Measurements from ENCODE around the gene SEL1L2.

The SEL1L2 gene

DNA sequence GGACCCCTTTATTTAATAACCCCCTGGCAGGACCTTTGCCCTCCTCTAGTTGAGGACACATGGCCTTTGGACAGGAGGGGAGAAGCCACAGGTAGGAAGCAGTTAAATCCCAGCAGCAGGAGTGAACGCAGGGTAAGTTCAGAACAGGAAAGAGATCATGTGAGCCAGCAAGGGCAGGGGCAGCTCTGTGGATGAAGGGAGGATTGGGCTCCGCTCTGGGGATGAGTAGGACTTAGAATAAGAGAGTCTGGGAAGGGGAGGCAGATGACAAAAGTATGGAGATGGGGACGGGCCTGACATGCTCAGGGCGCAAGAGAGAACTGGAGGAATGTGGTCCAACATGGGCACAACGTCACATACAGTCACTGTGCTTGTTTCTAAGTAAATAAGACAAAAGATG, 116.6 kb downstream of the SEL1L2 start:
- in situ Hi-C loops (cut with MboI; ENCODE audit: low sequenced_read_pairs) = no loop called here

DNA sequence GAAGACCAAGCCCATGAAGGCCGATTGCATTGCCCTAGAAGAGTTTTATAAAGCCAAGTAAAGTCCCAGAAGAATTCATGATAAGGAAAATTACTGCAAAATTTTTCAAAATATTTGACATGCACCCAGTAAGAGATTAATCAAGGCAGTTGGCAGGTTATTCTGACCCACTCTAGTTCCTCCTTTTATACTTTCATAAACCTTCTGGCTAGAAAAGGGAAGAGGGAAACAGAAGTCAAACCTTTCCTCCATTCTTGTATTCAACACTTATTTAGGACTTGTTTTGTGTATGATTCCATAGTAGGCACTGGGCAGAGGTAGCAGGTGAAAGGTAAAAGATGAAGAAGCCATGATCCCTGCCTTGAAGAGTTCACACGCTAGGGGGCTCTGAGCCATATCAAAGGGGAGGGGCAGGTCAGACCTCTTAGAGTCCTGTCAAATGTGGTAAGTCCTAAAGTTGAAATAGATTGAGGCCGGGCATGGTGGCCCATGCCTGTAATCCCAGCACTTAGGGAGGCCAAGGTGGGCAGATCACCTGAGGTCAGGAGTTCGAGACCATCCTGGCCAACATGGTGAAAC, 120.2 kb downstream of the SEL1L2 start:
- in situ Hi-C loops (cut with MboI; ENCODE audit: low sequenced_read_pairs) = no loop called here

- in situ Hi-C loops (cut with MboI; ENCODE audit: low sequenced_read_pairs) = no loop called here
These were observed 122.1 kb downstream of the SEL1L2 start for GRCh38 chr20:13868331-13868730.

DNA sequence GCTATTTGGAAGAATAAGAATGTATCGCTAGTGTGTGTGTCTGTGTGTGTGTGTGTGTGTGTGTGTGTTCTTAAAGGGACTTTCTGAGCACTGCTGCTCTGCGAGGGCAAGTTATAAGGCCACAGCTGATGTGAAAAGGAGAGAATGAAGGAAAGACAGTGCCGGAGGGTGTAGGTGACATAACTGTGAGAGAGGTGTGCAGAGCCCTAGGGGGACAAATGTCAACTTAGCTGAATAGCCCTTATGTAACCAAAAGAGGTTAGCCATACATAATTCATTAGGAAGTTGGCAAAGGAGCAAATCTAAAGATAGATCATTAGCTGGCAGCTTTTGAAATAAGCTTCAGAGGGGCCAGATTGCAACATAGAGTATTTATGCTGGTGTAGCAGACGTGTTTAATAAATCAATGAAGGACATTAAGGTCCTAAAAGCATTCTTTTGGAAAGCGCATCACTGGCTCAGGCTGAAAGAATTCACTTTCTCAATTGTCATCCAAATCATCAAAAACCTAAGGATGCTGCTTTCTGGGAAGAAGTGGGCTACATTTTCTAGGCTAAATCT, 124.5 kb downstream of the SEL1L2 start:
- in situ Hi-C loops (cut with MboI; ENCODE audit: low sequenced_read_pairs) = no loop called here

GRCh38 chr20:13865156-13865555, 125.3 kb downstream of the SEL1L2 start:
- in situ Hi-C loops (cut with MboI; ENCODE audit: low sequenced_read_pairs) = no loop called here

DNA sequence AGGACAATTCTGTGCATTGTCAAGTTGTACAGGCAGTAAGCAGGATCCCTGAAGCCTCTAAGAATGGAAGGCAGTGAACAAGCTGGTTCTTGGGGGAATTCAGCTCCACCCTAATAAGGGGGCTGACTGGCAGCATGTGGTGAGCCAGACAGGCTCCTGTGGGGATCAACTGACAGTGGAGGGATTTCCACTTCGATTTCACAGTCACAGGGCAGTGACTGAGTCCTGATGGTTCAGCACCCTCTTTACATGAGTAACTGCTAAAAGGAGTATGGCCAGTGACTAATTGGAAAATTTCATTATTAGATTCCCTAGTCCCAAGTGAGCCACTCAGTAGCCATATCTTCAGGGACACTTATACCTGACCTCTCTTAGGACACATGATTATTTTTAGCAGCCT, 127.2 kb downstream of the SEL1L2 start:
- in situ Hi-C loops (cut with MboI; ENCODE audit: low sequenced_read_pairs) = no loop called here

GRCh38 chr20:13862245-13862644, 128.2 kb downstream of the SEL1L2 start:
- in situ Hi-C loops (cut with MboI; ENCODE audit: low sequenced_read_pairs) = no loop called here

- in situ Hi-C loops (cut with MboI; ENCODE audit: low sequenced_read_pairs) = no loop called here
These were observed 131.5 kb downstream of the SEL1L2 start for GRCh38 chr20:13858871-13859270.

- in situ Hi-C loops (cut with MboI; ENCODE audit: low sequenced_read_pairs) = no loop called here
These were observed 132.0 kb downstream of the SEL1L2 start for GRCh38 chr20:13858439-13858838.

DNA sequence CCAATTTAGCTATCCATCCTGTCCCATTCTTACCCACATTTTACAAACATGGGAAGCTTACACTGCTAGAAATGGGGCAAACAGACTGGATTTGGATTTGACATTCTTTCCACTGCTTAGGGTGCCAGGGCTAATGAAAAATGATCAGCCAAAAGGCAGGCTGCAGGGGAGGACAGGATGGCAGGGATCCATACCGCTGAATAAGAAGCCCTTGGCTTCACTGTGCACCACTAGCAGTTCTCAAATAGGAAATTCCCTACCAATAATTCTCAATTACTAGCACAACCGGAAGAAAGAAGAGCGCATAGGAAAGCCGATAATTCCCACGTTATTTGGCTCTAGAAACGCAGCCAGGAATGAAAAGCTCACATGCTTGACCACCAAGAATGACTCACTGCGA, 132.5 kb downstream of the SEL1L2 start:
- in situ Hi-C loops (cut with MboI; ENCODE audit: low sequenced_read_pairs) = no loop called here

DNA sequence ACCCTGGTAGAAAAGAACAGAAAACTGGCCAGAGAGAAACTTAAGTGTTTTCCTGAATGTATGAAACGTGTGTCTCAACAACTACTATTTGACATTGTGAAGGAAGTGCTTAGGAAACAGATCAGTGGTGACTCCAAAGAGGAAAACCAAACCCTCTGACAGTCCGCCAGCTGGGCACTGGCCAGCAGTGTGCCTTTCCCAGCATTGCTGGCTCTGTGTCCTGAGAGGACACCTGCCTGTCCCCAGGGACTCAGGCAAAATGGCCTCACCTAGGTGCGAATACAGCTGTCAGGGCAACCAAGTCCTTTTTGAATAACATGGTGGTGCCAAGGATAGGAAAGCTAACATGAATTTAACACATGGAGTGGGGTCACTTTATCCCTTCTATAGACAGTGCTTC, 133.1 kb downstream of the SEL1L2 start:
- in situ Hi-C loops (cut with MboI; ENCODE audit: low sequenced_read_pairs) = no loop called here

- in situ Hi-C loops (cut with MboI; ENCODE audit: low sequenced_read_pairs) = no loop called here
These were observed 134.1 kb downstream of the SEL1L2 start for GRCh38 chr20:13856354-13856753.

GRCh38 chr20:13855613-13856012, 134.8 kb downstream of the SEL1L2 start:
- in situ Hi-C loops (cut with MboI; ENCODE audit: low sequenced_read_pairs) = no loop called here

GRCh38 chr20:13852306-13852705, 138.1 kb downstream of the SEL1L2 start:
- in situ Hi-C loops (cut with MboI; ENCODE audit: low sequenced_read_pairs) = no loop called here

DNA sequence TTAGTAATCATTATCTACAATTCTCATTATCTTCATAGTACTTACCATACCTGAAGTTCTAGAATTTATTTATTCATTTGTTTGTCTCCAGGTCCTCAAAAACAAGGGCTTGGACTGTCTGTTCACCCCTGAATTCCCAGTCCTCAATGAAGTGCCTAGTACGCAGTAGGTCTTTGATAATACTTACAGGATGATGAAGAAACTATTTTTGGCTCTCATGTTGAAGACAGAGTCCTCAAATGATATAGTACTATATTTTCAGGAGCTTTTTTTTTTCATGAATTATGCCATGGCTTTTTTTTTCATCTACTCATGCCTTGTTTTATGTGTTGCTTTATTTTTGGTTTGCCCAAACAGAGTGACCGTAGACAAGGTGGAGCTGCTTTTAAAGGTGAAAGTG, 139.1 kb downstream of the SEL1L2 start:
- in situ Hi-C loops (cut with MboI; ENCODE audit: low sequenced_read_pairs) = no loop called here

- in situ Hi-C loops (cut with MboI; ENCODE audit: low sequenced_read_pairs) = no loop called here
These were observed 146.1 kb downstream of the SEL1L2 start for GRCh38 chr20:13844296-13844695.

GRCh38 chr20:13841206-13841605, 149.2 kb downstream of the SEL1L2 start:
- in situ Hi-C loops (cut with MboI; ENCODE audit: low sequenced_read_pairs) = no loop called here

- in situ Hi-C loops (cut with MboI; ENCODE audit: low sequenced_read_pairs) = no loop called here
These were observed 150.3 kb downstream of the SEL1L2 start for GRCh38 chr20:13840093-13840465.

GRCh38 chr20:13839421-13840092, 150.9 kb downstream of the SEL1L2 start:
- in situ Hi-C loops (cut with MboI; ENCODE audit: low sequenced_read_pairs) = no loop called here

- in situ Hi-C loops (cut with MboI; ENCODE audit: low sequenced_read_pairs) = no loop called here
These were observed 151.8 kb downstream of the SEL1L2 start for GRCh38 chr20:13838664-13839063.

GRCh38 chr20:13831476-13831875, 158.9 kb downstream of the SEL1L2 start:
- in situ Hi-C loops (cut with MboI; ENCODE audit: low sequenced_read_pairs) = no loop called here

DNA sequence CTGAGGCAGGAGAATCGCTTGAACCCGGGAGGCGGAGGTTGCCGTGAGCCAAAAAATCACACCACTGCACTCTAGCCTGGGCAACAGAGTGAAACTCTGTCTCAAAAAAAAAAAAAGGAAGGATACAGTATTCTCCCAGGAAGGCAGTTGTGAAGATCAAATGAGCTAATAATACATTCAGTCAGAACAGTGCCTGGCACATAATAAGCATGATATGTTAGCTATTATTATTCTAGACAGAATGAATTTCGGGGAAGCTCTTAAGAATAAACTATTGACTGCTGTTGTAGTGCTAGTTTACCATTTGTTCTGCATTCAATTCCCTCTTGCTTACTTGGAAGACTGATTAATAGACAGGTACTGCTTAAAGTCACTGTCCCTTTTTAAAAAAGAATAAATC, 164.9 kb downstream of the SEL1L2 start:
- in situ Hi-C loops (cut with MboI; ENCODE audit: low sequenced_read_pairs) = loop anchor here (10.0 kb wide), 1 partner anchor 129 kb away; no protein-coding TSS in a partner anchor

DNA sequence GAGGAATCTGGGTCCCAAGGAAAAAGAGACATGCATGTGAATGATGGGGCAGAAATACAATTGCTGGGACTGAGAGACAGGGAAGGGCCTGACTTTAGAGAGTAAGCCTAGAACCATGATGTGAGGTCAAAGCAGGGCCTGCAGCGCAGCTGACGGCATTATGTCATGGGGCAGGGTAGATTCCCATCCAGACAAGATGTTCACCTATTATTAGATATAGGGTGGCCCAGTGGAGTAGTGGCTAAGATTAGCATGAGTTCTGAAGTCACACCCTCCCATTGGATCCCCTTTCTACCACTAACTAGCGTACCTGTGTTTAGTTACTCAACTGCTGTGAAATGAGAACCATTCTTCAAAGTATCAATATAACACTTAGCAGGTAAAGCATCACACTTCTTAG, 166.0 kb downstream of the SEL1L2 start:
- in situ Hi-C loops (cut with MboI; ENCODE audit: low sequenced_read_pairs) = loop anchor here (10.0 kb wide), 1 partner anchor 130 kb away; no protein-coding TSS in a partner anchor
